Amniotic epithelial cell (primary cell): ENCODE data around the gene NEDD9.

ENCODE experiments used
- DNase-seq: peaks from one replicate; pipeline ENCODE4 v3.0.0-alpha.2; 2010; ENCODE audit warnings: low read depth

The NEDD9 gene

GRCh38 chr6:11232193-11232769 lies at the start of gene NEDD9:
Gene NEDD9 (minus strand): TSS chr6:11232668. CDS start chr6:11232515, 153 bp downstream.
- peak; percentile 95 for DNase-seq

GRCh38 chr6:11282245-11282644 lies 49.8 kb upstream of the NEDD9 start:
- DNase-seq, result no peak

GRCh38 chr6:11280394-11280793 lies 47.9 kb upstream of the NEDD9 start:
- no peak for DNase-seq

- no peak for DNase-seq
Observed at GRCh38 chr6:11279284-11279689, 46.8 kb upstream of the NEDD9 start.

- no peak for DNase-seq
Observed at GRCh38 chr6:11278207-11278559, 45.7 kb upstream of the NEDD9 start.

- peak; percentile 55 for DNase-seq
Observed at GRCh38 chr6:11277275-11278206, 45.1 kb upstream of the NEDD9 start.

GRCh38 chr6:11276911-11277274 lies 44.4 kb upstream of the NEDD9 start:
- no peak for DNase-seq

GRCh38 chr6:11276228-11276627 lies 43.8 kb upstream of the NEDD9 start:
- no peak for DNase-seq

DNA sequence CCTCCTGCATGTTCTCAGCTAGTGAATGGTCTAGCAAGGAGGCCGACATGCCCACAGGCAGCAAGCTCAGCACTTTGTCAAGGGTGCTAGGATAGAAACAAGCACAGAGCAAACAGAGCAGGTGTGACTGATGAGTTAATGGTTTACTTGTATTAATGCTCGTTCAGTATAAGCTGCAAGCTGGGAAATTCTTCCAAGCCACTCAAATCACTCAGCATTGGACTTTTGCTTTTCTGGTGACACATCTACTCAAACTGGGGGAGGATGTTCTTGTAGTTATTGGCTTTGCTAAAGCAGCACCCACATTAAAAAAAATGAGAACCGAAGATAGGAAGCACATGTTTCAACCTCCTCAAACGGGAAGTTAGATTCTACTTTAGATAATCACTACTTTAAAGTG lies 43.1 kb upstream of the NEDD9 start:
- DNase-seq, result no peak

DNA sequence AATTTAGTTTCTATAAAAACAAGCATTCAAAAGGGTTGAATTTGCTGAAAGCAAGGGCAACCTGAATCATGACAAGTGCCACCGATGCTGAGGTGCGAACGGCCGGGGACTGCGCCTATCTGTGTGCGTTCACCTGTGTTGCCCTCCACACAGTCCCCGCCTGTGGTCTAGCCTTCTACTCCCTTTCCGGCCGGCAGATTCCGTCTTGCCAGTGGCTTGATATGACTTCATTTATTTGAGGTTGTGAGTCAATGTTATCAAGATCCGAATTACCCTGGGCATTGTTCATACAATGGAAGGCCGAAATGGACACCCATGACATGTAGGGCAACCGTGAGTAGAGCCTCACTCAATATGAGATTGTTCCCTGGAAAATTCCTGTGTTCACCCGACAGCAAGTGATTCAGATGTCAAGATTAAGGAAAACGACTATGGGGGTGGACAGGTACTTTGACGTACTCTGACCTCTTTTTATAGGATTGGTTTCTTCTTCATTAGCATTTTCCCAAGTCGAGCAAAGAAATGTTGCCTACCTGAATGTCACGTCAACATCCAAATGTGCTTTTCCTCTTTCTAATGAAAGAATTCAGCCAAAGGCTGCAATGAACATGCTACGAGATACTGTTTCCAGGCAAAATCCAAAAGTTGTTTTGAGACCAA lies 41.1 kb upstream of the NEDD9 start:
- DNase-seq, result no peak

GRCh38 chr6:11272491-11273192 lies 40.2 kb upstream of the NEDD9 start:
- DNase-seq, result peak; percentile 83

- peak; percentile 84 for DNase-seq
Observed at GRCh38 chr6:11271228-11272020, 39.0 kb upstream of the NEDD9 start.

- DNase-seq, result peak; percentile 99
Observed at GRCh38 chr6:11270030-11271027, 37.9 kb upstream of the NEDD9 start.

DNA sequence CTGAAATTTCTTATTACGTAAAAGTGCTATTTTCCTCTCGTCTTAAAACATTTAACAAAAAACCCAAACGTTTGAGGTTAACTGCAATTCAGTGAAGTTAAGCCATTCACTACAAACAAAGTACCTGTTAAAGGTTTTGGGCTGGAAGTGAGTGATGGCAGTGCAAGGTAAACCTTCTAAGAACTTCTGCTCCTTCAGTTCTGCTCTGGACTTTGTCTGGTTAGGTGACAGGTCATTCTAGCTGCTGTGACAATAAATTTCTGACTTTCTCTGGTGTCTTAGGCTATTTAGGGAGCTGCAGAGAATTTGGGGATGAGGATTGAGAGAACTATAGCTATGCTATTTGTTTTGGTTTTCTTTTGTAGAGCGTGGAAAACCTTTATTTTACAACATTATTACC lies 36.5 kb upstream of the NEDD9 start:
- DNase-seq, result no peak

DNA sequence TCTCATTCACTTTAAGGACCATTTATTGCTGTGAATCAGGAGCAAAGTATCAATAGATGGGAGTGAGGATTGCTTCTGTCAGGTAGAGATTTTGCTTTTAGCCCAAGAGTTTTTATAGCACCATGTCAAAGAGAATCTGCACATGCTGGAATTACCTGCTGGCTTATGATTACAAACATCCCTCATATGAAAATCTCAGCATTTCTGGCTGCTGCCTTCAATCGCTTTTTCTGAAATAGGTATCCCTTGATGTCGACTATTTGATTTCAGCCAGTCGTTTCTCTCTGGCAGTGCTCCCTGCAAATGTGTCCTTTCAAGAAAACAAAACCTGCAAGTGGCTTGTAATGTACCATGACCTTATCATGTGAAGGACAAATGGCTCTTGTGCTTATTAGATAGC lies 34.5 kb upstream of the NEDD9 start:
- DNase-seq, result no peak

DNA sequence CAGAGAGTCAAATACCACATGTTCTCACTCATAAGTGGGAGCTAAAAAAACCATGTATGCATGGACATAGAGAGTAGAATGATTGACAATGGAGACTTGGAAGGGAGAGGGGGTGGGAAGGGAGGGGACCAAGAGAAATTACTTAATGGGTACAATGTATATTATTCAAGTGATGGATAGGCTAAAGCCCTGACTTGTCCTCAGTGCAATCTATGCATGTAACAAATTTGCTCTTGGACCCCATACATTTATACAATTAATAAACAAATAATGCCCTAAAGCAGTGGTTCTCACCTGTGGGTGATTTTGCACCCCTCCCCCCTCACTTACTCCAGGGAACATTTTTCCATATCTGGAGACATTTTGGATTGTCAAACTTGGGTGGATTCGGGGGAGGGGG lies 33.5 kb upstream of the NEDD9 start:
- no peak for DNase-seq

DNA sequence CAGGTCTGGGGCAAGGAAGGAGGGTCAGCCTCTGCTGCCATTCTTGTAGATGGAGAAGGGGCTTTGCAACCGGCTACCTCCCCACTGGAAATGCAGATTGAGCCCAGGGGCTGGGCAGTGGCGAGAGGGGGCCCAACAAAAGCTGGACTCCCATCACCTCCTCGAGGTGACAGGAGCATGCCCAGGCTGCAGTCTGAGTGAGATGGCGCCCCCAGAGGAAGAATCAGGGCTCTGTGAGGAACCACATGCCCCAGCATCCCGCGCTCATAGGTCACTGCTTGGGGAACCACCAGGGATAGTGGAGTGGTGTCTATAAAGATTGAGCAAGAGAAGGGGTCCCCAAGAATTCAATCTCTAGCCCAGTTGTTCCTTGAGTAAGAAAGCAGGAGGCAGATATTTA lies 31.6 kb upstream of the NEDD9 start:
- DNase-seq, result no peak

DNA sequence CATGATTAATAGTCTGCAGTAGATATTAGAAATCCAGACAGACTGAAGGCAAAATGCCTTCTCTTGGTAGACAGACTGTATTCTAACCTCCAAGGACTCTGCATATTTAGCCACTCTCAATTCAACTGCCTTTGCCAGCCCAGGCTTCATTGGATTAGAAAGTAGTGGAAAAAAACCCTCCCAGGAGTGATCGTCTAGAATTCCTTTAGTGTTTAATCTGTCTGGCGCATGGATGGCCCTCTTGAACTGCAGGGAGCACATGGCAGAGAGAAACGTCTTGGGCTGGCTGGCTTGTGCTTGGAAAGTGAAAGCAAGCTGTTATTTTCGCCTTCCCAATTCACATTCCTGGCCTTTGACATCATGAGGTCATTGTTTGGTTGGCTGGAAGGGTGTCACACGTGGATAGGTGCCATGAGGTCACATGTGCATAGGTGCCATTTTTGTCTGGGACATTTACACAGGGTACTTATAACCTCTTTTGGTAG lies 30.9 kb upstream of the NEDD9 start:
- peak; percentile 84 for DNase-seq

DNA sequence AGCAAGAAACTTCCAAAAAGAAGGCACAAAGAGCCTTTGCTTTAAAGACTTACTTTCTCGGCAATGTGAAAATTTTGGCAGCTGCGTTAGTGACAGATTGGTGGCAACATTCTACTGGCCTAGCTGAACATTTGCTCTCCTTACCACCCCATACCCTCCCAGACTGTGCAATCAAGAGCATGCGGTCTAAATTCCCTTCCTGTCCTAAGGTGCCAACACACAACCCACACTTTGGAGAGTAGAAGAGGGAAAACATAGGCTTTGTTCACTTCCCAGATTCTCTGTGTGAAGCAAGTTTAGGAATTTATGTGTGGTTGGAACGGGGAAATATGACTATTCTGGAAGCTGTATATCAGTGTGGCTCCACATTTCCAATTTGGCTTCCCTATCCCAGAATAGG lies 29.8 kb upstream of the NEDD9 start:
- no peak for DNase-seq
